HL-60 (cell line): ENCODE results near the gene RFX1.

ENCODE experiments used
- CTCF ChIP-seq: IDR thresholded peaks from one replicate; pipeline ENCODE4 v1.5.1; 2011; ENCODE audit warnings: low read length, control low read depth, inconsistent platforms; ENCODE audit not compliant: insufficient read depth
- GABPA ChIP-seq: IDR thresholded peaks from 2 replicates; pipeline ENCODE4 v1.6.1; 2012; ENCODE audit warnings: low read depth
- POLR2AphosphoS5 ChIP-seq: IDR thresholded peaks from 2 replicates; pipeline ENCODE4 v1.6.1; 2012; ENCODE audit warnings: low read depth
- REST ChIP-seq: IDR thresholded peaks from 2 replicates; pipeline ENCODE4 v1.6.1; 2012; ENCODE audit warnings: low read depth; ENCODE audit not compliant: insufficient replicate concordance

GRCh38 chr19:14039181-14039580 lies 33.1 kb upstream of the RFX1 start:
- TF ChIP-seq CTCF (no peak), REST (no peak), POLR2AphosphoS5 (no peak), GABPA (no peak)
